Liver (tissue), 9 donors: ENCODE data around the gene NOVA2. TPM values are rescaled to one million over a fixed set of nuclear protein-coding genes. Genes with fewer than 3 reads are reported as not detected.

Experiments
- DNase-seq: peaks from one replicate; pipeline ENCODE4 v3.0.0-alpha.2; 2017; ENCODE audit warnings: low spot score
- H3K27ac ChIP-seq, 2 donors: one replicate each; pipeline ENCODE4 v1.7.0; 2013; ENCODE audit warnings: inconsistent platforms in 2 of 2, low read length in 2 of 2, control low read depth in 1 of 2, low read depth in 1 of 2, mild to moderate bottlenecking in 1 of 2
- H3K27me3 ChIP-seq, 4 donors: one replicate each; pipeline versions ENCODE4 v1.6.1 to v1.7.0; 2013; ENCODE audit warnings: low read length in 3 of 4, inconsistent platforms in 1 of 4, mild to moderate bottlenecking in 1 of 4, moderate library complexity in 1 of 4; ENCODE audit not compliant: control insufficient read depth in 4 of 4, insufficient read depth in 4 of 4
- H3K36me3 ChIP-seq, 4 donors: one replicate each; pipeline versions ENCODE4 v1.6.1 to v1.7.0; 2013; ENCODE audit warnings: low read length in 3 of 4, mild to moderate bottlenecking in 3 of 4, low read depth in 1 of 4, moderate library complexity in 1 of 4; ENCODE audit not compliant: control insufficient read depth in 4 of 4, insufficient read depth in 3 of 4
- H3K4me1 ChIP-seq, 4 donors: one replicate each; pipeline versions ENCODE4 v1.6.1 to v1.7.0; 2013; ENCODE audit warnings: low read length in 3 of 4, mild to moderate bottlenecking in 3 of 4, moderate library complexity in 1 of 4; ENCODE audit not compliant: control insufficient read depth in 4 of 4, insufficient read depth in 4 of 4
- H3K4me3 ChIP-seq, 3 donors: one replicate each; pipeline versions ENCODE4 v1.6.1 to v1.7.0; 2013; ENCODE audit warnings: low read length in 3 of 3, control low read depth in 1 of 3, low read depth in 1 of 3, mild to moderate bottlenecking in 1 of 3
- H3K9ac ChIP-seq, 2 donors: one replicate each; pipeline ENCODE4 v1.7.0; 2013; ENCODE audit warnings: low read length in 2 of 2, mild to moderate bottlenecking in 2 of 2, moderate library complexity in 2 of 2, control low read depth in 1 of 2, low read depth in 1 of 2
- H3K9me3 ChIP-seq, 4 donors: one replicate each; pipeline versions ENCODE4 v1.6.1 to v1.7.0; 2013; ENCODE audit warnings: low read length in 3 of 4; ENCODE audit not compliant: control insufficient read depth in 4 of 4
- CTCF ChIP-seq: fragments of 150-350 bp; IDR thresholded peaks from 2 replicates; pipeline ENCODE4 v1.5.1; 2017; ENCODE audit warnings: improper control_type of control experiment, low read depth, low read length; ENCODE audit not compliant: missing input control
- EGR1 ChIP-seq, 2 donors: IDR thresholded peaks; 2 replicates each; pipeline ENCODE4 v1.6.1; 2016 to 2018; ENCODE audit warnings: antibody characterized with exemption in 2 of 2, low read depth in 2 of 2
- FOXA1 ChIP-seq: IDR thresholded peaks from 2 replicates; pipeline ENCODE4 v1.6.1; 2016; ENCODE audit warnings: antibody characterized with exemption
- FOXA2 ChIP-seq: IDR thresholded peaks from 2 replicates; pipeline ENCODE4 v1.6.1; 2016; ENCODE audit warnings: antibody characterized with exemption
- GABPA ChIP-seq, 2 donors: IDR thresholded peaks in 1 of 2; conservative IDR thresholded peaks in 1 of 2; 2 replicates each; pipeline ENCODE4 v1.6.1; 2016; ENCODE audit warnings: antibody characterized with exemption in 2 of 2, mild to moderate bottlenecking in 1 of 2, moderate library complexity in 1 of 2
- HNF4A ChIP-seq, 2 donors: conservative IDR thresholded peaks; 2 replicates each; pipeline ENCODE4 v1.6.1; 2016; ENCODE audit warnings: antibody characterized with exemption in 2 of 2, mild to moderate bottlenecking in 2 of 2
- HNF4G ChIP-seq: IDR thresholded peaks from 2 replicates; pipeline ENCODE4 v1.6.1; 2016; ENCODE audit warnings: antibody characterized with exemption
- JUND ChIP-seq, 2 donors: IDR thresholded peaks; 2 replicates each; pipeline ENCODE4 v1.6.1; 2016; ENCODE audit warnings: antibody characterized with exemption in 2 of 2
- MAX ChIP-seq: IDR thresholded peaks from 2 replicates; pipeline ENCODE4 v1.6.1; 2016; ENCODE audit warnings: antibody characterized with exemption
- NR2F2 ChIP-seq: IDR thresholded peaks from 2 replicates; pipeline ENCODE4 v1.6.1; 2016; ENCODE audit warnings: antibody characterized with exemption
- RAD21 ChIP-seq, 2 donors: IDR thresholded peaks; 2 replicates each; pipeline ENCODE4 v1.6.1; 2016; ENCODE audit warnings: antibody characterized with exemption in 2 of 2, mild to moderate bottlenecking in 2 of 2
- RXRA ChIP-seq, 2 donors: IDR thresholded peaks; 2 replicates each; pipeline ENCODE4 v1.6.1; 2017 to 2018; ENCODE audit warnings: antibody characterized with exemption in 2 of 2, mild to moderate bottlenecking in 1 of 2
- SP1 ChIP-seq: IDR thresholded peaks from 2 replicates; pipeline ENCODE4 v1.6.1; 2018; ENCODE audit warnings: antibody characterized with exemption, mild to moderate bottlenecking
- TAF1 ChIP-seq: conservative IDR thresholded peaks from 2 replicates; pipeline ENCODE4 v1.6.1; 2016; ENCODE audit warnings: antibody characterized with exemption, mild to moderate bottlenecking
- YY1 ChIP-seq: IDR thresholded peaks from 2 replicates; pipeline ENCODE4 v1.6.1; 2016; ENCODE audit warnings: antibody characterized with exemption, mild to moderate bottlenecking
- ZBTB33 ChIP-seq: IDR thresholded peaks from 2 replicates; pipeline ENCODE4 v1.6.1; 2016; ENCODE audit warnings: antibody characterized with exemption
- WGBS: extraction: QIAGEN DNeasy Blood & Tissue Kit; methylation state at CpG from one replicate; pipeline ENCODE4 v1.1.7; 2013; 5-methylcytosine and 5-hydroxymethylcytosine counted together
- polyA plus RNA-seq, 2 donors: library from polyadenylated mRNA; stranded (reverse) in 1 of 2; unstranded in 1 of 2; fragments of 200-250 nt in 1 of 2; fragments of >200 nt in 1 of 2; fragmentation: Nextera tagmentation in 1 of 2; extraction: Ambion mirVana in 1 of 2; gene quantifications; one replicate each; pipeline versions ENCODE4 v1.2.1 to v1.2.3, GENCODE V29; 2013 to 2015
- total RNA-seq, 2 donors: library from RNA; depleted of rRNA; stranded (reverse); fragments of >200 nt; gene quantifications; one replicate each; pipeline ENCODE4 v1.2.3, GENCODE V29; 2014
- TF ChIP-seq, protein P1 (sequence below): IDR thresholded peaks from 2 replicates; pipeline ENCODE4 v1.6.1; 2016; ENCODE audit warnings: antibody characterized with exemption, mild to moderate bottlenecking
- TF ChIP-seq, protein P2 (sequence below): IDR thresholded peaks from 2 replicates; pipeline ENCODE4 v1.6.1; 2016; ENCODE audit warnings: antibody characterized with exemption
- donor health status: healthy.
- donor health status: healthy.
- donor health status: healthy.
- donor health status: healthy.
- donor health status: healthy.

Gene NOVA2
- total and polyA plus RNA-seq, 4 donors: 0.31 to 1.6 (median 0.42) TPM

DNA sequence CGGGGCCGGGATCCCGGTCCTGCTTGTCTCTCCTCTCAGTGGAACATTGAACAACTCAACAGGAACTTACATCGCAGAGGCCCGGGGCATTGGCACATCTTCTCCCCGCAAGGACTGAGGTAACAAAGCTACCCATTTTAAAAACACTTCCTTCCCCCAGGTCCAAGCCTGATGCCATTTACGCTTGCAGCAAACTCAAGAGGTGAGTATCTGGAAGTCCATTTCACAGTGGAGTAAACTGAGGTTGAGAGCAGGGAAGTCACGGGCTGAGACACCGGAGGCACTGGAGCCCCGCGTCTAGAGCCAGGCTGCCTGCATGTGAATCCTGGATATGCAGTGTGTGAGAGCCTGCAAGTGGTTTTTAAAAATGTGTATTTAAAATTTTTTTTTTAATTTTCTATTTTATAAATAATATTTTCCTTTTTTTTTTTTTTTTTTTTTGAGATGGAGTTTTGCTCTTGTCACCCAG lies 49.7 kb upstream of the NOVA2 start:
- TF ChIP-seq SP1: no peak
- TF ChIP-seq FOXA2: no peak
- TF ChIP-seq JUND (IDR thresholded peaks at IDR 0.05): no peak
- no peak for TF ChIP-seq MAX
- no peak for TF ChIP-seq GABPA (IDR thresholded peaks at IDR 0.05 in 1 of 2, conservative IDR thresholded peaks at IDR 0.05 in 1 of 2)
- TF ChIP-seq EGR1 (IDR thresholded peaks at IDR 0.05; ENCODE audit: low read depth in 2 of 2): no peak
- TF ChIP-seq NR2F2: no peak
- no peak for TF ChIP-seq CTCF
- TF ChIP-seq HNF4A (conservative IDR thresholded peaks at IDR 0.05): no peak
- no peak for TF ChIP-seq RXRA (IDR thresholded peaks at IDR 0.05)
- TF ChIP-seq, protein P1, sequence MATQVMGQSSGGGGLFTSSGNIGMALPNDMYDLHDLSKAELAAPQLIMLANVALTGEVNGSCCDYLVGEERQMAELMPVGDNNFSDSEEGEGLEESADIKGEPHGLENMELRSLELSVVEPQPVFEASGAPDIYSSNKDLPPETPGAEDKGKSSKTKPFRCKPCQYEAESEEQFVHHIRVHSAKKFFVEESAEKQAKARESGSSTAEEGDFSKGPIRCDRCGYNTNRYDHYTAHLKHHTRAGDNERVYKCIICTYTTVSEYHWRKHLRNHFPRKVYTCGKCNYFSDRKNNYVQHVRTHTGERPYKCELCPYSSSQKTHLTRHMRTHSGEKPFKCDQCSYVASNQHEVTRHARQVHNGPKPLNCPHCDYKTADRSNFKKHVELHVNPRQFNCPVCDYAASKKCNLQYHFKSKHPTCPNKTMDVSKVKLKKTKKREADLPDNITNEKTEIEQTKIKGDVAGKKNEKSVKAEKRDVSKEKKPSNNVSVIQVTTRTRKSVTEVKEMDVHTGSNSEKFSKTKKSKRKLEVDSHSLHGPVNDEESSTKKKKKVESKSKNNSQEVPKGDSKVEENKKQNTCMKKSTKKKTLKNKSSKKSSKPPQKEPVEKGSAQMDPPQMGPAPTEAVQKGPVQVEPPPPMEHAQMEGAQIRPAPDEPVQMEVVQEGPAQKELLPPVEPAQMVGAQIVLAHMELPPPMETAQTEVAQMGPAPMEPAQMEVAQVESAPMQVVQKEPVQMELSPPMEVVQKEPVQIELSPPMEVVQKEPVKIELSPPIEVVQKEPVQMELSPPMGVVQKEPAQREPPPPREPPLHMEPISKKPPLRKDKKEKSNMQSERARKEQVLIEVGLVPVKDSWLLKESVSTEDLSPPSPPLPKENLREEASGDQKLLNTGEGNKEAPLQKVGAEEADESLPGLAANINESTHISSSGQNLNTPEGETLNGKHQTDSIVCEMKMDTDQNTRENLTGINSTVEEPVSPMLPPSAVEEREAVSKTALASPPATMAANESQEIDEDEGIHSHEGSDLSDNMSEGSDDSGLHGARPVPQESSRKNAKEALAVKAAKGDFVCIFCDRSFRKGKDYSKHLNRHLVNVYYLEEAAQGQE: no peak
- TF ChIP-seq RAD21 (IDR thresholded peaks at IDR 0.05): no peak
- no peak for TF ChIP-seq YY1
- no peak for TF ChIP-seq ZBTB33
- TF ChIP-seq, protein P2, sequence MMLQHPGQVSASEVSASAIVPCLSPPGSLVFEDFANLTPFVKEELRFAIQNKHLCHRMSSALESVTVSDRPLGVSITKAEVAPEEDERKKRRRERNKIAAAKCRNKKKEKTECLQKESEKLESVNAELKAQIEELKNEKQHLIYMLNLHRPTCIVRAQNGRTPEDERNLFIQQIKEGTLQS: no peak
- TF ChIP-seq HNF4G: no peak
- TF ChIP-seq FOXA1: no peak
- TF ChIP-seq TAF1: no peak
- Histone ChIP-seq H3K9ac (no peak overlapping the region), H3K9me3 (no peaks in the 10 kb centered on the region), H3K4me3 (no peak overlapping the region), H3K36me3 (peaks cover 0 to 2% (median 0%) of the 10 kb centered on the region in 4 donors), H3K4me1 (no peaks in the 10 kb centered on the region), H3K27ac (no peak overlapping the region), H3K27me3 (no peaks in the 10 kb centered on the region)
- 65% methylated on average over 11 of the region's 11 CpGs for WGBS
- DNase-seq: no peak
